Right lobe of liver (tissue), 4 donors: ENCODE results near the gene CDCA5.

Source experiments
- POLR2A ChIP-seq: fragments of 450-650 bp; IDR thresholded peaks from one replicate; pipeline ENCODE4 v1.6.1; 2017; ENCODE audit warnings: antibody characterized with exemption, mild to moderate bottlenecking
- TF ChIP-seq, protein P1 (sequence below), 4 donors: fragments of 200-600 bp in 3 of 4; fragments of 450-650 bp in 1 of 4; IDR thresholded peaks; one replicate each; pipeline versions ENCODE4 v1.5.1 to v1.8.0; 2016 to 2022; ENCODE audit warnings: antibody characterized with exemption in 4 of 4, mild to moderate bottlenecking in 2 of 4
- donor health status: DM: no; HTN: no; CAD: no.
- donor health status: DM: no; HTN: no; CAD: no.
- donor health status: DM: no; HTN: yes; CAD: no.

DNA sequence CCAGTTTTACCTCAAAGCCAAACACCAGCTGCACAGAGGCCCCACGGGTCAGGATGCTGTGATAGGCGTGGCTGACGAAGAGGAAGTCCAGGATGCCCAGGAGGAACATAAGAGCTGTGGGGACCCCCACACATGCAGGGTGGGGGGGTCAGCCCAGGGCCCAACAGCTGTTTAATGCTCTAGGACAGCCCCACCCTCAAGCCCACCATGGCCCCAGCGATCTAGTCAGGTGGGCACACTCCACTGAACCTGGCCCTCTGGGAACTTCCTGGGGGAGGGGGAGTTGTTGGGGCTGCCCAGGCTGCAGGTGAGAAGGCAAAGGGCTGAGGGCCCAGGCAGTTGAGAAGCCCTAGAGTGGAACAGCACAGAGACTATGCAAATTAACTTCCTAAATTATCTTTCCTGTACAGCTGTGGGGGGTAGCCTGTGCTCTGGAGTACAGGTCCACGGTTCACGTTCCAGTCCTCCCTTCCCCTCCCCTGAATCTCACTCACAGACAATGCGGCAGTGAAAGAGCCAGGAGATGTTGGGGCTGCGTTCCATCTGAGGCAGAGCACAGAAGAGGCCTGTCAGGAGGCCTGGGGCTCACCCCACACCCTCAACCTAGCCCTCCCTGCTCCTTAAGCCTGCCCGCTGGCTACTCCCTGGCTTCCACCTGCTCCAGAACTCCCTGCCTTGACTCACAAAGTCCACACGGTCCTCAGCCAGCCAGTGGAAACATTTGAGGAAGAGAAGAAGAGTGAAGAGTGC is 48.6 kb upstream of the CDCA5 start:
- no peak for TF ChIP-seq POLR2A
- TF ChIP-seq, protein P1, sequence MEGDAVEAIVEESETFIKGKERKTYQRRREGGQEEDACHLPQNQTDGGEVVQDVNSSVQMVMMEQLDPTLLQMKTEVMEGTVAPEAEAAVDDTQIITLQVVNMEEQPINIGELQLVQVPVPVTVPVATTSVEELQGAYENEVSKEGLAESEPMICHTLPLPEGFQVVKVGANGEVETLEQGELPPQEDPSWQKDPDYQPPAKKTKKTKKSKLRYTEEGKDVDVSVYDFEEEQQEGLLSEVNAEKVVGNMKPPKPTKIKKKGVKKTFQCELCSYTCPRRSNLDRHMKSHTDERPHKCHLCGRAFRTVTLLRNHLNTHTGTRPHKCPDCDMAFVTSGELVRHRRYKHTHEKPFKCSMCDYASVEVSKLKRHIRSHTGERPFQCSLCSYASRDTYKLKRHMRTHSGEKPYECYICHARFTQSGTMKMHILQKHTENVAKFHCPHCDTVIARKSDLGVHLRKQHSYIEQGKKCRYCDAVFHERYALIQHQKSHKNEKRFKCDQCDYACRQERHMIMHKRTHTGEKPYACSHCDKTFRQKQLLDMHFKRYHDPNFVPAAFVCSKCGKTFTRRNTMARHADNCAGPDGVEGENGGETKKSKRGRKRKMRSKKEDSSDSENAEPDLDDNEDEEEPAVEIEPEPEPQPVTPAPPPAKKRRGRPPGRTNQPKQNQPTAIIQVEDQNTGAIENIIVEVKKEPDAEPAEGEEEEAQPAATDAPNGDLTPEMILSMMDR (IDR thresholded peaks at IDR 0.05), result no peak
